Stimulated activated CD8-positive, alpha-beta memory T cell treated with anti-CD3 and anti-CD28 coated beads, Interleukin-4, amount 100 ng/mL, for 48 hours (primary cell): ENCODE data around the gene PPP2R2C.

Experiments
- DNase-seq: peaks from one replicate; pipeline ENCODE4 v3.0.0-alpha.2; 2020

PPP2R2C gene

DNA sequence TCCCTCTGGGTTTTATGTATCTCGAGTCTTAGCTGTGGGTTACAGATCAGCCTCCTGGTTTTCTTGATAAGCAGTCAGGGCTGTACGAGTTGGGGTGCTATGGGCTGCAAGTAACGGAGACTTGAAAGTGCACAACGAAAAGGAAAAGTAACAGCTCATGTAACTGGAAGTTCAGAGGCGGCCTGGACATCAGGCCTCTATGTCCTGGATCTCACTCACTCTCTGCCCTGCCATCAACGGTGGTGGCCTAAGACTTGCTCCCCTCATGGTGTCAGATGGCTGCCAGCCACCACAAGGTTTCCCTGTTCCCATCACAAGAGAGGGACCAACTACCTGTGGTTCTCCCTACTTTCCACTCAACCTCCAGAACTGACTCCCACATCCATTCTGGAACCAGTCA is 4.8 kb downstream of the PPP2R2C start:
- no peak for DNase-seq

DNA sequence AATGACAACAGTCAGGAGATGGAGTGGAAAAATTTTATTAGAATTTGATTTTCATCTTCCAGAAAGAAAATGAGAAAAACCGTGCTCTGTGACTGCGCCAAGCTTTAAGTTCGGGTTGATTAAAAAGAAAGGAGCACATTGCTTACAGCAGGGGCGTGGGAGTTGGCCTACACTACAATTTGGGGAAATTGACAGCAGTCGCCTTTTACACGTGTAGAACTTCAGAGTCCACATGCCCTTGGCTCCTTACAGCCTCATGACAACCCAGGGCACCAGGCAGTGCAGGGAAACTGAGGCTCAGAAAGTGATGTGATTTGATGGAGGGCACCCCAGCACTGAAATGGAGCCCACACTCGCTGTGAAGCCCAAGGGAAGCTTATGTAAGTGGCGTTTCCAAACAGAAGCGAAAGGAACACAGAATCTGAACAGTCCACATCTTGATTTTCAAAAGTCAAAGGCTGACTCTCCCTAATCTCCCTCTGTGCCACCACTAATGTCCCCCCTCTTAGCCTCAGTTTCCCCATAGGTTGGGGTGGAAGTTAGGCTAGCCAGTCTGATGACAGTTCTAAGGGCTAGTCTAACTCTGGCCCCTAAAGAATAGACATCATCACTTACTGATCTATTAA is 5.5 kb downstream of the PPP2R2C start:
- DNase-seq: no peak

DNA sequence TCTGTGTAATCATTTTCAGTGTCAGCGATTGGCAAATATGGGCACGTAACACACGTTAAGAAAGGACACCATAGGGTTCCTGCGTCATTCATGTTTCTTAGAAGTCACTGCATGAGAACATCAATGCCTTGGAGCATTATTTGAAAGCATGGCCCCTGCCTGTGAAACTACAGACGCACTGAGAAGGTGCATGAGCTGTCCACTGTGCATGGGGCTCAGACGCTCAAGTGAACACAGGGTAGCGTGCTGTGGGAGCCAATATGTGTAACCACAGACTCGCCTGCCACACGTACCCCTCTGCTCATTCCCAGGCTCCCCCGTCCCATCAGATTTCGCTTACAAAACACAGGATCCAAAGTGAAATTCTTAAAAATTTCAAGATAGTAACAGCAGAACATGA is 6.5 kb downstream of the PPP2R2C start:
- no peak for DNase-seq

DNA sequence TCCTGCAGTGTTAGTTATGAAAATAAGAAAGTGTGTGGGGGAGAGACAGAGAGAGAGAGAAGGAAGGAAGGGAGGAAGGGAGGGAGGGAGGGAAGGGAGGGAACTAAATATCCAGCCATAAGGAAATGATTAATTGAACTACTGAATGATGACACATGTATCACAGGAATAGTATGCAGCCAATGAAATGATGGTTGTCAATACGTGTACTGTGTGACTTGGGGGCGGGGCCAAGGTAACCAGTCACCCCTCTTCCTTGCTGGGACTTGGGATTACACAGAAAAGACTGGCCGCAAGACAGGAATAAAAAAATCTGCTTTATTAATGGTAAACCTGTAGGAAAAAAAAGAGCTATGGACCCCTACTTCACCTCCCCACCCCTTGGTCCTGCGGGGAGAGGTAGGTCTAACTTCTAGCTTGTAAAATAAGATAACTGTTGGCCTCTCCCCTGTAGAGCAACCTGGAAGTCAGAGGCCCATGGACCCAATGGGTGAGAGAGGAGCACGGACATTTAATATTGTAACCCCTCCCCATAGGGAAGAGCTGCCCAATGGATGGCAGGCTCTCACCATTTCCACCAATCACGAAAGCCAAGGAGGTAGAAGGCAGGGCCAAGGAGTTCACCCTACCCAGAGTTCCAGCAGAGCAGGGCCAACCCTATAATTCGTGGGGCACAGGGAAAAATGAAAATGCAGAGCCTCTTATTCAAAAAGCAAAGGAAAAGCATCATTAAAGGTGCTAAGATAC is 7.4 kb downstream of the PPP2R2C start:
- DNase-seq: no peak

DNA sequence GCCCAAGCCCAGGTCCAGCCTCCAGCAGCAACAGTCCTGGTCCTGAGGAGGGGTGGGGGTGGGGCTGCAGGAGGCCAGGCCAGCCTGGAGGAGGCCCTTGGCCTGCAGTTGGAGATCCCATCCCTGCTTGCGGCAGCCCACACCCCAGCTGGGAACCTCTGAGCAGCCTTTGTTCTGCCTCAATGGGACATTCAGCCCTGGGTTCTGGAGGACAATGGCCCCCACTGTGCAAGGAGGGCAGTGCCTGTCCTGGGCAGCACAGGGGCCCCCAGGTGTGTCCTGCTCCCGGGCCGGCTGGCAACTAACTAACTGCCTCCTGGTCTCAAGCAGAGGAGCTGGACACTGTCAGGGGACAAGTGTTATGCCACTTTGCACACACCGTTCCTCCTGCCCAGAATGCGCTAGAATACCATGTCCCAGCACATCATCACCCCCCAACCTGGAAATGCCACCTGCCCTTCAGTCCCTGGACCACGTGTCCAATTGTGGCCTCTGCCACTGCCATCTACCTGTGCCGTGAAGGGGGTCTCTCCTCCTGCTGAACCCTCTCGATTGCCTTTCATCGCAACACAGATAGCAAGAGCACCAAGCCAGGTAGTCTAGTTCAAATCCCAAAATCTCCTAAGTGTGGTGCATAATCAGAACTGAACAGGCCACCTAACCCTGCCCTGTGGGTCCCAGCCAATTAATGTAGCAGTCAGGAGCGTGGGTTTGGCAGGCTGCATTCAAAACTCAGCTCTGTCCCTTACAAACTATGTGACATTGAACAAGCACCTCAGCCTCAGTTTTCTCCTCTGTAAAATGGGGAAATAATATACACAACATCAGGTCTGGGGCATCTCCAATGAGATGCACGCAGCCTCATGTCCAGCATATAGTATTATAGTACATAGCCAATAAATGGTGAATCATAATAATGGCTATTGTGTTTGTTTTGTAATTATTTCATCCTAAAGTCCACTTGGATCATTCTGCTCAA is 8.8 kb downstream of the PPP2R2C start:
- DNase-seq: peak; percentile 4

DNA sequence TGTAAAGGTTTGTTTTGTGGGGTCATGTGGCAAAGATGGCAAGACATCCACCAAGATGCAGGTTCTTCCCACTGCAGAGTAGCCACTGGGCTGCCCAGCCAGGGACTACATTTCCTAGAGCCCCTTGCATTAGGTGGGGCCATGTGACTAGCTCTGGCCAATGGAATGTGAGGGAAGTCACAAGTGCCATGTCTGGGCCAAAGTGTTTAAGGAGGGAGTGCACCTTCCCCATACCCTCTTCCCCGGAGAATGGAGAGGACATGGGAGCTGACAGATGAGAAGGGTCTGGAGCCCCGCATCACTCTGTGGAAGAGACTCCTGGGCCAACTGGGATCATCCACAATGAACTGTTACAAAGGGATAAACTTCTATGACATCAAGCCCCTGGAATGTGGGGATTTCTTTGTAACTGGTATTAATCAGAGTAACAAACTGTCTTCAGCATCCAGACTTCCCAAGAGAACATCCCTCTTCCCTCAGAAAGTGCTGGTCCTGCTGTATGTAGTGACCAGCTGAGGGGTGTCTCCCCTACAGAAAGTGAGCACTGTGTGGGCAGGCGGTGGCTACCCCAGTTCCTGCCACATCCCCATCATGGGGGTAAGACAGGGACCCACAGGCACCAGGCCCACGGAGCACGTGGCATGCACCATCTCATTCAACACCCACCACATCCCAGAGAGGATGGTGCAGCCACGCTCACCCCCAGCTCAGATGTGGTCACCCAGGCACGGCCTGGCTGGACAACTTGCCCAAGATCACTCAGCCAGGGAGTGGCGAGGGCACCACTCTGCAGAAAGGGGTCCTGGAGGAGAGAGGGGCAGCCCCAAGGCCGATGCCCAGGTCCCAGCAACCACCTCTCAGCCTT is 10.9 kb downstream of the PPP2R2C start:
- peak; percentile 11 for DNase-seq

DNA sequence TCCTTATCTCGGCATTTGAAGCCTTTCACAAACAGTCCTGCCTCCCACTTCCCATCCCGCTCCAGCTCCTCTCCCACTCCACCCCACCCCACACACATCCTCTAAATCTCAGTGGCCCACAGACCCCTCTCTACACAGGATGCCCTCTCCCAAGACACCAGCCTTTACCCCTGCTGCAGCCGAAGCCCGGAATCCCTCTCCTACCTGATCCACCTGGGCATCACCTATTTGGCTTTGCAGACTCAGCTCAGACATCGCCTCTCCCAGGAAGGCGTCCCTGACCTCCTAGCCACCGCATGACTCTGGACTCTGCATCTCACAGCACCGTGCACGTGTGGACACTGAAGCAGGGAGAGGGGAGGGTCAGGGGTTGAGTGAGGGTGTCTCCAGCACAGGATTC is 11.5 kb downstream of the PPP2R2C start:
- DNase-seq: no peak

DNA sequence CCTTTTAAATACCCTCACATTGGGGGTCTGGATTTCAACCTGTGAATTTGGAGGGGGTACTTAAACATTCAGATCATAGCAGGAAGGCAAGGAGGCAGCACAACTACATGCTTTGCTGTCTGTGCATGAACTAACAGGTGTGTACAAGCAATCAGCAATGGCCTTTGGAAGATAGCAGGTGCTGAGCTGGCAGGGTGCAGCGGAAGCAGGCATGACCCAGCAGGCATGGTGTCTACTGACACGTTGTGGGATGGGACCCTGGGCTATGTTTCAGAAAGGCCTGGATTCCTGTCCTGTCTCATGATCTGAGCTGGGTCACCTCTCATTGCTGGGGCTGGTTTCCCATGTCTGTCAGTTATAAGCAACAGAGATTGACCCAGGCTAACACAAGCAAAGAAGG is 13.9 kb downstream of the PPP2R2C start:
- DNase-seq: no peak

DNA sequence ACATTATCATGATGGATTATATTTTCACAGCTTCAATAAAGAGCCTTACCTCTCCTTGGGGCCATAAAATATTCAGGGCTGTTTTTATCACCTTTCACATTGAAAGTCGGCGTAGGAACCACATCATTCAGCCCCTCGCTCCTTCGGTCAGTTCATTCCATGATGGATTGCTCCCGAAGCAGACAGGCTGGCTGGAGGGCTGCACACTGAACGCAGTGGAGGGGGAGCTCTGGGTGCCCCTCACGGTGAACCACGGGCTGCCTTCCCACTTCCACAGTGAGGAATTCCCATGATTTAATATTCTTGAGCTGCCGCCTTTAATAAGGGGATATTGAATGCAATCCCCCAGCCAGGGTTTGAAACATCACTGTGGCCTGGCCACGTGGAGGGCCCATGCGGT is 16.0 kb downstream of the PPP2R2C start:
- DNase-seq: no peak

DNA sequence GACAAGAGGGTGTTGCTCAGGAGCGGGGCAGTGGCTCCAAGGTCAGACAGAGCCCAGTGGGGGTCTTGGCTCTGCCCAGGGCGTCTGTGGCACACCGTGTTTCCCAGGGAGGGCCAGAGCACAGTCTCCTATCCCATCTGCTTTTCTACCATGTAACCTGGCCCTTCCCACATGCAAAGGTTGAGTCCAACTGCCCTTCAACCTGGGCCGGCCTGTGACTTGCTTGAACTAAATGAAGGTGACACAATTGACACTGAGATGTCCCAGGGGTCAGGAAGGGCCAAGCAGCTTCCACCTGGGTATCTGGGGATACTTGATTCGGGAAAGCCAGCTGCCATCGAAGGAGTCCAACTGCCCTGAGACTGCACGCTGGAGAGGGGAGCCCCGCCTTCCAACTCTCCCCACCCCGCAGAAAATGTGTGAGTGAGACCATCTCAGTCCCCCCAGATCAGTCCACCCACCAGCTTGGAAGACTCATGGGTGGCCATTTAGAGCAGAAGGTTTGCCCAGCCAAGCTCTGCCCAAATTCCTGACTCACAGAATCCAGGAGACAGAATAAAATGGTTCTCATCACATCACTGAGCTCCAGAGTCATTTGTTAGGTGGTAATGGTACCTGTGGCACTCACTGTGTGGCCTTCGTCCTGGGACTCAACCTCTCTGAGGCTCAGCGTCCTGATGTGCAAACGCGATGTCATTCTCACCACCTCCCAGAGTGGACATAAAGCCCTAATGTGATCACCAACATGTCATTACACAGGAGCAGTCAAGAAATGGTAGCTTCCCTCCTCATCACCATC is 18.1 kb downstream of the PPP2R2C start:
- no peak for DNase-seq

DNA sequence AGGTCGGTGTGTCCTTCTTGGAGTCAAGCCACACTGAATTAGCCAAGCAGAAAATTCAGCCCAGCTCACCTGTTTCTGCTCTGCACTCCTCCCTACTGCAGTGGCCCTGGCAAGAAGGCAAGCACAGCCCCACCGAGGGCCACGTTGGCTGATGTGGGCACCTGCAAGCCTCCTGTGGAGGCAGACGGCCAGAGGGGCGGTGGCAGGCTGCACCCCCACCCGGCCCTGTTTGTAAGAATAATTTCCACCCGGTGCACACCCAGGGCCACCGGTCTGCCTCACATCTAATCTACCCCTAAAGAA is 18.8 kb downstream of the PPP2R2C start:
- no peak for DNase-seq

DNA sequence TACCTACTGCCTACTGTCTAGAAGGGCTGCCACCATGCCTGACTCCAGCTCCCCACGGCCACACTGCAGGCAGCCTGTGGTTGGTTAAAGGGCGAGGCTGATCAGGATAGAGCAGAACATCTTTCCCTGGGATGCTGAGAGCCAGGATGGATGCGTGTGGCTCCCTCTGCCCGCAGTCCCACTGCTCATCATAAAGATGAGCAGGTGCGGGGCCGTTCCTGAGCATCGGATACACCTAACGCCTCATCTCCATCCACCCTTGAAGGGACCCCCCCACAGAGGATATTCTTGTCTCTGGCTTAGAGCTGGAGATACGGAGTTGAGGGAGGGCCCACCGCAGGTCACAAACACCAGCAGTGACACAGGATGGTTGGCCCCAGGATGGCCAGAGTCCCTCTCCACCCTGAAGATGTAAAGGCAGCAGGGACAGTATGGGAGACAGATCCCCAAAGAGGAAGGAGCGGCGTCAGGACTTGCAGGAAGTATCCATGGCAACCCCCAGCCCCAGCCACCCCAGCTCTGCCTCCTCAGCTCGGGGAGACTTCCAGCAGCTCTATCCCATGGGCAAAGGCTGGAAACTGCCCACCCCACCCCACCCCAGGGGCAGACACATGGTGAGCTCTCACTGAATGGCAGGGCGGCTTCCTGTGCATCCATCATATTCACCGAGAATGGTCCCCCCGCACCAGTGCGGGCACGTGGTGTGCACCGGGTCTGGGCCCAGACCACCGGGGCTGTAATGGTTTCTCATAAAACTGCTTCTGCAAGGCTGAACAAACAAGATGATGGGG is 19.3 kb downstream of the PPP2R2C start:
- no peak for DNase-seq

DNA sequence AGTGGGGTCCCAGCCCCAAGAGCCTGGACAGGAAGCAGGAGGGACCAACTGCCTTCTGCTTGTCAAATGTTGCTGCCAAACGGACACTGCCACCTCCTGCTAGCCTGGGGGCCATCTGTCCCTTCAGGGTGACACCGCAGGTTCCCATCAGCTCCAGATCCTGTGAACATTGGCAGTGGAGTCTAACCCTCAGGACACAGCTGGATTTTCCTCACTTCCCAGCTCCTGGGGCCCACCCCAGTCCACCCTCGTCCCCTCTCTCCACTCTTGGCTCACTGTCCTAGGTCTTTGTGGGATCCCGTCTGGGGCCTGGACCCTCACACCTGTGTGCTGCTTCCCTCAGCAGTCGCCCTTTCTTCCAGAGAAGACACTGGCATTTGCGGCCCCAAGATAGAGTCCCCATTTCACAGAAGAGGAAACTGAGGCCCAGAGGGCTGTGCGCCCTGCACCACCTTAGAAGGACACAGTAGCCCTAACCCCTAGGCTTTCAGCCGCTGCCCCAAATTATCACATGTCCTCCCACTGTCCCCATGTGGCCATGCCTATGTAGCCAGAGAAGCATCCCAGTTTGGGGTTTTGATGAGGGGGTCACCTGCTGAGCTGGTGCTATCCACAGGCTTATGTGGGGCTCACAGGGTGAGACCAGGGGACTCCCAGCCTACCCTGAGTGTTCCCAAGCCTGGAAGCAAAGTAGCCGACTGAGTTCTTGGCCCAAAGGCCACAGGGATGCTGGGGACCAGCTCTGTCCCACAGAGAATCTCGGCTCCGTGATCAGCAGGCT is 20.1 kb downstream of the PPP2R2C start:
- no peak for DNase-seq

DNA sequence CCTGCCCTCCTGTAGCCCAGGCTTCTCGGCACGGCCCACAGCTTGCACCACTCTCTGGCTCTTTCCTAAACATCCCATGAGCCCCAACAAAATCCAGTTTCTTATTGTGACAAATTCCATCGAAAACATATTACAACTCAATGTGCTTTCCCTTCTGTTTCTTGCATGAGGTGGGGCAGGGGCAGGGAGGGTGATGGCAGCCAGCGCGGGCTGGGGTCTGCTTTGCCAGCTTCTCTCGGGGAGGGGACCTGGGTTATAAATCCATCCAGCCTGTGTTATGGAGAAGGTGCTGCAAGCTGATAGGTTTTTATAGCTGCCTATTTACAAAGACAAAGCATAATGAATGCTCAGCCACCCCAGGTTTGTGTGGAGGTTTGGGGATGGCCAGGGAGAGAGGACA is 21.1 kb downstream of the PPP2R2C start:
- no peak for DNase-seq

DNA sequence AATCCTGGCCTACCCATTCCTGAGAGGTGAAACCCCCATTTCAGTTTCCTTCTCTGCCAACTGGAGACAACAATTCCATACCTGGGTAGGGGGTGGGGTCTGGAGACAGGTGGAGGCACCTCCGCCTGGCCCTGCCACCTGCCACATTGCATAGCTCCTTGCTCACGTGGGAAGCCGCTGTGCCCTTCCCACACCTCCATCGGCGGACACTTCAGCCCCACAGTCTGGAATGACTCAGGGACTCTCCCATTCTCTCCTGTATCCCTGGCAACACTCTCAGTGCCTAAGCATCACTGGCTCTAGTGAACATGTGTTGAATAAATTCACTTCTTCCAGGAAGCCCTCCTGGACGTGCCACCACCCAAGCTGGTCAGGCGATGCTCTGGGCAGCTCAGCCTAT is 21.7 kb downstream of the PPP2R2C start:
- DNase-seq: no peak

DNA sequence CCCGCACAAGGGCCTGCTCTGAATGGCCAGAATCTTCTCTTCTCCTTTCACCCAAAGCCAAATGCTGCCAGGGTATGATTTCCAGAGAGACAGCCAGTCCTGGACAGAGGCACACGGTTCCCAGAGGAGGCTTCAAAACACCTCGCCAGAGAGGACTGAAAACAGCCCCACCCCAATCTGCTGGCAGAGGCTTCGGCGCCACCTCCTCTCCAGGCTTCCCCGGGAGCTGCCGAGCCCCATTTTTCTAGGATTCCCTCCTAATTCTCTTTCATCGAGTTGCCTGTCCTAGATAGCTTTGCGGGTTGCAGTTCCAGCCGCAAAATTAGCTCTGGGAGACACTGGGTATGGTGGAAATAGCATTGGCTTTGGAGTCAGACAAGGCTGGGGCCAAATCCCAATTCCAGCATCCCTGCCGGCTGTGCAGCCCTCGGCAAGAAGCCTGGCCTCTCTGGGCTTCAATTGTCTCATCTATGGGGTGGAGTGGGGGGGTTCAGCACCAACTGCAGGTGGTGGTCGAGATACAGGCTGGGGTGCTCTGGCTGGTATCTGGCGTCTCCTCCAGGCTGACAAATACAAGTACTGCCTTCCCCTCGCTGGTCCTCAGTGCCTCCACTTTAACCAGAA is 22.6 kb downstream of the PPP2R2C start:
- no peak for DNase-seq

DNA sequence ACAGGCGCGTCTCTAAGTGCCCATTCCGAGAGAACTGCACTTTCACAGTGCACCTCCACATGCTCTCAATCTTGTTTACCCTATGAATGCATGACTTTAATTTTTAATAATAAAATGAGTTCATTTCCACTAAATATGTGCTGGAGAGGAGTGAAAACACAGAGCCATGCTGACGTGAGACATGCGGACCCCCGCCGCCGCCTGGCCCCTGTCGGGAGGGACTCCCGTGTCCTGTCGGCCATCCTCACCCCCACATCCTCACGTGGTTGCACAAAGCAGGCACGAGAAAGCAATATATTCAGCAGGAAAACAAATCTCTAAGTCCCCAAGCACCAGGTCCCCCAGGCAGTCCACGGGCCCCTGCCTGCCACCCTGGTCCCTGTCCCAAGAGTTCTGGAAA is 23.1 kb downstream of the PPP2R2C start:
- no peak for DNase-seq

DNA sequence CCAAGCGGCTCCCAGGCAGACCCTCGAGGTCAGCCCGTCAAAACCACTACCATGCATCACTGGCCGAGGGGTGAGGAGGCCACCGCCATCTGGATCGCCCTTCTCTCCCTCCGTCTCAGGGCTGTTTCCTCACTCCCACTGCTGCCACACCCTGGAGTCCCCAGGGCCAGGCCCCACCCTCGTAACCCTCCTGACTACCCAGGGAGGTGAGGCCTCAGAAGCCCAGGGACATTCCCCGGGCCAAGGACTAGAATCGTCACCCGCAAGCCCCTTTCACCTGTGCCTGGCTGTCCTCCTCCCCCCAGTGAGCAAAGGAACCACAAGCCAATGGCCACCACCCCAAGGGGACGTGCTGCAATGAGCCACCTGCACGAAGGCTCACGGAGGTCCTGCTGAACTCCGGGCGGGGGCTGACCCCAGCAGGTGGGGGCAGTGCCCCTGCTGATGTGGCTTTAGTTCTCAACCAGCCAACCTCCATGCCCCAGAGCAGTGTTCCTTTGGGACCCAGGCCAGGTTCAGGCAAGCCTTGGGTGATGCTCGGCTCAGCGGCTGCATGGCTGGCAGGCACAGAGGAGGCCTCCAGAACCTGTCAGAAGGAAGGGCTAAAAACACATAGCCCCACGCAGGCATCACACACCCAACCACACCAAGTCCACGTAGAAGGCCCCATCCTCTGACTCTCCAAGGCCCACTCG is 23.8 kb downstream of the PPP2R2C start:
- no peak for DNase-seq

DNA sequence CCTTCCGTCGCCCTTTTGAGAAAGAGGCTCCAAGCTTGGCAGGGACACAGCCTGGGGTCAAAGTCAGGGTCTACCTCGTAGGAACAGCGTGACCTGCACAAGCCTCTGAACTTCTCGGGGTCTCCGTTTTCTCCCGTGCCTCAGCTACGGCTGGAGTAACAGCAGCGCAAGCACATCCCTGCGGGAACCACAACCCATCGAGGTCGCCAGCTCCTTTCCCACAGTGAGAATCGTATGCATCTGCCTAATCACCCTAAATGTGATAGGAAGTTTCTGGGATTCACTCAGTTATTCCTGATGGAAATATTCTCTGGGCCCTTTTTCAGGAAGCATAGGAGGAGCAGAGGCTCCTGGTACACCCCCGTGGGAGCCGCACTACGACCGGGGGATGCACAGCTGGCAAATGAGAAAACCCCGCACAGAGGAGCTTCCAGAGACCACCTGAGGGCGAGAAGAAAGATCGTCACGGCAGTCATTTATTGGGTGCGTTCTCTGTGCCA is 24.7 kb downstream of the PPP2R2C start:
- no peak for DNase-seq
